ENCODE results near the gene OR10K1.

OR10K1 gene

GRCh38 chr1:158485455-158485854 is 23.8 kb downstream of the OR10K1 start:
- H3K36me3 ChIP-seq (ENCODE audit: control insufficient read depth, low read length) = no peaks in the 10 kb centered on the region
- no peaks in the 10 kb centered on the region for H4K20me1 ChIP-seq (ENCODE audit: control insufficient read depth, insufficient read depth, low read depth, low read length)
- H3K4me1 ChIP-seq (ENCODE audit: control insufficient read depth, low read length) = no peaks in the 10 kb centered on the region
- H3K27me3 ChIP-seq (ENCODE audit: control insufficient read depth, low read length) = 0 out of 2 replicates have a peak, but pooled peaks cover 10% of the 10 kb centered on the region
- no peak for TF ChIP-seq EZH2phosphoT487 (IDR thresholded peaks at IDR 0.05; ENCODE audit: borderline replicate concordance, low read length)
- no peak for TF ChIP-seq CTCF (IDR thresholded peaks at IDR 0.05; ENCODE audit: low read depth, low read length, poor library complexity, severe bottlenecking)
- H3F3A ChIP-seq (ENCODE audit: control insufficient read depth, insufficient read depth) = no peaks in the 10 kb centered on the region
- H3K27ac ChIP-seq (ENCODE audit: low read depth, low read length) = no peak overlapping the region
- H3K4me3 ChIP-seq (ENCODE audit: low read length) = no peak overlapping the region
- H3K4me2 ChIP-seq (ENCODE audit: low read length) = no peak overlapping the region
- H3K9me3 ChIP-seq (ENCODE audit: control insufficient read depth, insufficient read depth, low read length) = no peaks in the 10 kb centered on the region
- H3K79me2 ChIP-seq (ENCODE audit: control insufficient read depth, low read length) = no peaks in the 10 kb centered on the region
- no peaks in the 10 kb centered on the region for H3K9me2 ChIP-seq (replicated peaks; ENCODE audit: control insufficient read depth, low read length)

- Histone ChIP-seq H3K27me3 (ENCODE audit: control insufficient read depth, low read length) (peaks cover 18% of the 10 kb centered on the region), H3K4me3 (ENCODE audit: low read length) (no peak overlapping the region), H3F3A (ENCODE audit: control insufficient read depth, insufficient read depth) (no peaks in the 10 kb centered on the region), H3K36me3 (ENCODE audit: control insufficient read depth, low read length) (no peaks in the 10 kb centered on the region), H3K4me2 (ENCODE audit: low read length) (no peak overlapping the region), H3K9me3 (ENCODE audit: control insufficient read depth, insufficient read depth, low read length) (no peaks in the 10 kb centered on the region), H3K4me1 (ENCODE audit: control insufficient read depth, low read length) (no peaks in the 10 kb centered on the region), H3K27ac (ENCODE audit: low read depth, low read length) (no peak overlapping the region), H4K20me1 (ENCODE audit: control insufficient read depth, insufficient read depth, low read depth, low read length) (no peaks in the 10 kb centered on the region), H3K9me2 (replicated peaks; ENCODE audit: control insufficient read depth, low read length) (no peaks in the 10 kb centered on the region), H3K79me2 (ENCODE audit: control insufficient read depth, low read length) (no peaks in the 10 kb centered on the region)
- TF ChIP-seq CTCF (IDR thresholded peaks at IDR 0.05; ENCODE audit: low read depth, low read length, poor library complexity, severe bottlenecking) (no peak), EZH2phosphoT487 (IDR thresholded peaks at IDR 0.05; ENCODE audit: borderline replicate concordance, low read length) (no peak)
Measured at GRCh38 chr1:158491316-158491715, 29.7 kb downstream of the OR10K1 start.

- no peak overlapping the region for H3K4me2 ChIP-seq (ENCODE audit: low read length)
- no peaks in the 10 kb centered on the region for H3K9me2 ChIP-seq (replicated peaks; ENCODE audit: control insufficient read depth, low read length)
- peaks cover 18% of the 10 kb centered on the region for H3K27me3 ChIP-seq (ENCODE audit: control insufficient read depth, low read length)
- no peaks in the 10 kb centered on the region for H4K20me1 ChIP-seq (ENCODE audit: control insufficient read depth, insufficient read depth, low read depth, low read length)
- no peaks in the 10 kb centered on the region for H3K4me1 ChIP-seq (ENCODE audit: control insufficient read depth, low read length)
- H3K79me2 ChIP-seq (ENCODE audit: control insufficient read depth, low read length) = no peaks in the 10 kb centered on the region
- H3K9me3 ChIP-seq (ENCODE audit: control insufficient read depth, insufficient read depth, low read length) = no peaks in the 10 kb centered on the region
- no peaks in the 10 kb centered on the region for H3F3A ChIP-seq (ENCODE audit: control insufficient read depth, insufficient read depth)
- TF ChIP-seq CTCF (IDR thresholded peaks at IDR 0.05; ENCODE audit: low read depth, low read length, poor library complexity, severe bottlenecking) (no peak), EZH2phosphoT487 (IDR thresholded peaks at IDR 0.05; ENCODE audit: borderline replicate concordance, low read length) (no peak)
- H3K27ac ChIP-seq (ENCODE audit: low read depth, low read length) = no peak overlapping the region
- no peaks in the 10 kb centered on the region for H3K36me3 ChIP-seq (ENCODE audit: control insufficient read depth, low read length)
- H3K4me3 ChIP-seq (ENCODE audit: low read length) = no peak overlapping the region
Measured at GRCh38 chr1:158493054-158493453, 31.4 kb downstream of the OR10K1 start.

Data from DOHH2 (cell line).